Measurements from ENCODE around the gene HNRNPL.

Gene HNRNPL

GRCh38 chr19:38840583-38840968 is 9.2 kb downstream of the HNRNPL start:
- H3K4me3 ChIP-seq (ENCODE audit: low read depth, low read length), result no peak overlapping the region
- no peak for TF ChIP-seq MAX (IDR thresholded peaks at IDR 0.05; ENCODE audit: low read depth, low read length)
- TF ChIP-seq MYC (IDR thresholded peaks at IDR 0.05; ENCODE audit: low read depth, low read length), result no peak
- no peak for TF ChIP-seq CTCF (IDR thresholded peaks at IDR 0.05; ENCODE audit: low read depth, low read length)
- TF ChIP-seq POLR2A (IDR thresholded peaks at IDR 0.05; ENCODE audit: extremely low read depth, insufficient read length), result no peak
- DNase-seq (ENCODE audit: low read depth), result no peak

GRCh38 chr19:38839816-38840582 is 9.8 kb downstream of the HNRNPL start:
- TF ChIP-seq MYC (IDR thresholded peaks at IDR 0.05; ENCODE audit: low read depth, low read length) (no peak), CTCF (IDR thresholded peaks at IDR 0.05; ENCODE audit: low read depth, low read length) (no peak), MAX (IDR thresholded peaks at IDR 0.05; ENCODE audit: low read depth, low read length) (no peak), POLR2A (IDR thresholded peaks at IDR 0.05; ENCODE audit: extremely low read depth, insufficient read length) (no peak)
- DNase-seq (ENCODE audit: low read depth), result no peak
- no peak overlapping the region for H3K4me3 ChIP-seq (ENCODE audit: low read depth, low read length)

GRCh38 chr19:38838986-38839761 is 10.6 kb downstream of the HNRNPL start:
- no peak overlapping the region for H3K4me3 ChIP-seq (ENCODE audit: low read depth, low read length)
- no peak for DNase-seq (ENCODE audit: low read depth)
- TF ChIP-seq POLR2A (IDR thresholded peaks at IDR 0.05; ENCODE audit: extremely low read depth, insufficient read length) (no peak), CTCF (IDR thresholded peaks at IDR 0.05; ENCODE audit: low read depth, low read length) (no peak), MAX (IDR thresholded peaks at IDR 0.05; ENCODE audit: low read depth, low read length) (no peak), MYC (IDR thresholded peaks at IDR 0.05; ENCODE audit: low read depth, low read length) (no peak)

GRCh38 chr19:38838208-38838985 is 11.4 kb downstream of the HNRNPL start:
- no peak for DNase-seq (ENCODE audit: low read depth)
- no peak overlapping the region for H3K4me3 ChIP-seq (ENCODE audit: low read depth, low read length)
- no peak for TF ChIP-seq POLR2A (IDR thresholded peaks at IDR 0.05; ENCODE audit: extremely low read depth, insufficient read length)
- no peak for TF ChIP-seq MYC (IDR thresholded peaks at IDR 0.05; ENCODE audit: low read depth, low read length)
- no peak for TF ChIP-seq MAX (IDR thresholded peaks at IDR 0.05; ENCODE audit: low read depth, low read length)
- no peak for TF ChIP-seq CTCF (IDR thresholded peaks at IDR 0.05; ENCODE audit: low read depth, low read length)

GRCh38 chr19:38837656-38838121 is 12.1 kb downstream of the HNRNPL start:
- no peak for DNase-seq (ENCODE audit: low read depth)
- H3K4me3 ChIP-seq (ENCODE audit: low read depth, low read length), result no peak overlapping the region
- TF ChIP-seq POLR2A (IDR thresholded peaks at IDR 0.05; ENCODE audit: extremely low read depth, insufficient read length), result no peak
- no peak for TF ChIP-seq CTCF (IDR thresholded peaks at IDR 0.05; ENCODE audit: low read depth, low read length)
- TF ChIP-seq MAX (IDR thresholded peaks at IDR 0.05; ENCODE audit: low read depth, low read length), result no peak
- TF ChIP-seq MYC (IDR thresholded peaks at IDR 0.05; ENCODE audit: low read depth, low read length), result no peak
